ENCODE measurements around the gene NRBF2.
"Not testable (repeated sequence)": the region's sequence is repeated elsewhere in the genome, so short reads cannot be mapped to it uniquely, and the experiment has no call there.

The NRBF2 gene

DNA sequence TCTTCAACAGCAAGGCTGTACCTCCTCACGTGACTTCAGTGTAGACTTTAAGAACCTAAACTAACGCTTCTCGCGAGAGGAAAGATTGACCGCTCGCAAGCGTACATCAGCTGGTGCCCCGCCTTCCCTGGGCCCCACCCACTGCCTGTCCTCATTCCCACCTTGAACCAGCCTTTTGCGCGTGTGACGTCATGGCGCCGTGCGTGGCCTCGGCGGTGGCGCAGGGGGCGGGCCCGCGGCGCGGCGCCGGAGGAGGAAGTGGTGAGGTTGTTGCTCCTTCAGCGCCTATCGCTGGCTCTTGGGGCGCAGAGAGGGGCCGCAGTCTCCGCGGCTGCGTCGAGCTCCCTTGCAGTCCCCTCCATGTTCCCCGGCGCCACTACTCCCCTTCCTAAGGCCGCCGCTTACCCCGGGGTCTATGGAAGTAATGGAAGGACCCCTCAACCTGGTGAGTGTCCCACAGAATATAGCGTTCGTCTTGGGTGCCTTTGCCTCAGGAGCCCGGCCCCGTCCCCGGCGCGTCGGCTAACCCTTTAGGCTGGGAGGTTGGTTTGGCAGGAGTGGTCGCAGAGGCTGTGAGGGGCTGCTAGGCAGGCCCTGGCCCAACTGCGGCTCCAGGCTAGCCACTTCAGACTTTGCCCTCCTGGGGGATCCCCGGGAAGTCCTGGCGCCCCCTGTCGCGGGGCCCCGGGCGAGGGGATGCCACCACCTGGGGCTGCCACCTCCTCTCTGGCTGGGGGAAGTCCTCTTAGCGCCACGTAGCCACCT, at the start of gene NRBF2:
TSS of gene NRBF2 (plus strand) at position 273 of the 765 bp plus-strand sequence. CDS start at position 416, 143 bp downstream.
- DNase-seq: peak; percentile 98

DNA sequence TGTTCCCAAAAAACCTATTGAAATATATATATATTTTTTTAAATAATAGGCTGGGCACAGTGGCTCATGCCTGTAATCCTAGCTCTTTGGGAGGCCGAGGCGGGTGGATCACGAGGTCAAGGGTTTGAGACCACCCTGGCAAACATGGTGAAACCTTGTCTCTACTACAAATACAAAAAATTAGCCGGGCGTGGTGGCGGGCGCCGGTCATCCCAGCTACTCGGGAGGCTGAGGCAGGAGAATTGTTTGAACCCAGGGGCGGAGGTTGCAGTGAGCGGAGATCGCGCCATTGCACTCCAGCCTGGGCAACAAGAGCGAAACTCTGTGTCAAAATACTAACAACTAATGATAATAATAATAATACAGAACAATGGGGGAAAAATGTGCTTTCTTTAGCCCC, 49.7 kb upstream of the NRBF2 start:
- DNase-seq: not testable (repeated sequence)

- DNase-seq: peak; percentile 57 to 59
Measured at GRCh38 chr10:63083904-63084689, 49.0 kb upstream of the NRBF2 start.

- no peak for DNase-seq
Measured at GRCh38 chr10:63084690-63085382, 48.3 kb upstream of the NRBF2 start.

- no peak for DNase-seq
Measured at GRCh38 chr10:63093227-63093626, 39.9 kb upstream of the NRBF2 start.

DNA sequence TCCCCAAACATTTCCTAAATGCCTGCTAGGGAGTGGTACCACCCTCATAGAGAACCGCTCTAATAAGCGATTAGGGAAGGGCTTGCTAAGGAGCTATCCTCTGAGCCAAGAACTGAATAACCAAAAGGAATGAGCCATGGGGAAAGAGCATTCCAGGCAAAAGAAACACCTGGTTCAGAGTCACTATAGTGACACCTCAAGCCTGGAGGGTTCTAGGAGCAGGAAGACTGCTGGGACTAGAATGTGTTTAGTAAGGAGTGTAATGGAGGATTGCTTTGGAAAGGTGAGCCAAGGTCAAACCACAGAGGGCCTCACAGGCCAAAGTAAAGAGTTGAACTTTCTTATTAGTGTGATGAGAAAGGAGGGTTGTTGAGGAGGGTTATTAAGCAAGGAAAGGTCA, 38.7 kb upstream of the NRBF2 start:
- no peak for DNase-seq

DNA sequence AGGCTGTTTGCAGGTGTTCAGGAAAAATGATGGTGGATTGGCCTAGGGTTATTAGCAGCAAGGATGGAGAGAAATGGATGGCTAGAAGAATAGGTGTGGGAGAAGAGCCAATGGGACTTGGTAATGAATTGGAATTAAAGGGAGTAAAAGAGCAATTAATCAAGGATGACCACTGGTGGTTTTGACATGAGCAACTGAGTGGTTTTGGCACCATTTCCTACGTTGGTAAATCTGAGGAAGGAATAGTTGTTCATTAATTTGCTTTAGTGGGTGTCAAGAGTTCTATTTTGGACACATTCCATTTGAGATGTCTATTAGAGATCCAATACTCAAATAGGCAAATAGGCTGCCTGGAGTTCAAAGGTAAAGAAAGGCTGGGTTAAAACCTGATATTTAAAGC, 38.2 kb upstream of the NRBF2 start:
- DNase-seq: no peak

GRCh38 chr10:63099734-63100133, 33.4 kb upstream of the NRBF2 start:
- no peak for DNase-seq

DNA sequence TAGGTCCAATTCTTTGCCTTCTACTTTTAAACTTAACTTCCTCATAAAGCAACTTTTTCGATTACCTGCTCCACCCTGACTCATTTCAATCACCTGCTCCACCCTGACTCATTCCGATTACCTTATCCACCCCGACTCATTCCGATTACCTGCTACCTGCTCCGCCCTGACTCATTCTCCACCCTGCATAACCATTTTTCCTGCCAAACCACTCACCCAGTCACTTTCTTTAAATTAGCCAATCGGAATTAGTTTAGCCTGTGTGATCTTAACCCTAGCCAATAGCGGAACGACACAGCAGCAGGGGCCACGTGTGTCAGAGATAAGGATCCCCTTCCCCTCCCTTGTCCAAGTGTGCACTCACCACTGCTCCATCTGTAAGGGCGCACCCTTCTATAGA, 32.0 kb upstream of the NRBF2 start:
- DNase-seq: not testable (repeated sequence)

DNA sequence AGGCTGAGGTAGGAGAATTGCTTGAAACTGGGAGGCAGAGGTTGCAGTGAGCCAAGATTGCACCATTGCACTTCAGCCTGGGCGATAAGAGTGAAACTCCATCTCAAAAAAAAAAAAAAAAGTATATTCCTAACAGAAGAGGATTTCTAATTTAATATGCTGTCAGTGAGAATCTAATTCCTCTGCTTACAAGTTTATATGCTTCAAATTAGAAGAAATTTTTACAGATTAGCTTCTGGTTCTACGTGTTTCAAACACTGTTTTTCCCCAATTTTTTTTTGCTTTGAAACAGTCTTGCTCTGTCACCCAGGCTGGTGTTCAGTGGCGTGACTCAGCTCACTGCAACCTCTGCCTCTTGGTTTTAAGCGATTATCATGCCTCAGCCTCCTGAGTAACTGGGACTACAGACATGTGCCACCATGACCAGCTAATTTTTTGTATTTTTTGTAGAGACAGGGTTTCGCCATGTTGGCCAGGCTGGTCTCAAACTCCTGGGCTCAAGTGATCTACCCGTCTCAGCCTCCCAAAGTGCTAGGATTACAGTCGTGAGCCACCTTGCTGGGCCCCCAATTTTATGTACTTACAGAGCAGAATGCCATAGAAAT, 30.7 kb upstream of the NRBF2 start:
- DNase-seq: not testable (repeated sequence)

- not testable (repeated sequence) for DNase-seq
Measured at GRCh38 chr10:63103178-63103577, 29.9 kb upstream of the NRBF2 start.

DNA sequence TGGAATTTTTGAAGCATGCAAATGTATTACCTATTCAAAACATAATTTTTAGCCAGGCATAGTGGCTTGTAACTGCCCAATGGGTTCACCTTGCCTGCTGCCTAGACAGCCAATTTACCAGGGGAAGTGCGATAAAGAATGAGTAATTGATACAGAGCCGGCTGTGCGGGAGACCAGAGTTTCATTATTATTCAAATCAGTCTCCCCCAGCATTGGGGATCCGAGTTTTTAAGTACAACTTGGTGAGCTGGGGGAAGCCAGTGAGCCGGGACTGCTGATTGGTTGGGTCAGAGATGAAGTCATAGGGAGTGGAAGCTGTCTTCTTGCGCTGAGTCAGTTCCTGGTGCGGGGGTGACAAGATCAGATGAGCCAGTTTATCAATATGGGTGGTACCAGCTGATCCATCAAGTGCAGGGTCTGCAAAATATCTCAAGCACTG, 29.1 kb upstream of the NRBF2 start:
- DNase-seq: no peak

DNA sequence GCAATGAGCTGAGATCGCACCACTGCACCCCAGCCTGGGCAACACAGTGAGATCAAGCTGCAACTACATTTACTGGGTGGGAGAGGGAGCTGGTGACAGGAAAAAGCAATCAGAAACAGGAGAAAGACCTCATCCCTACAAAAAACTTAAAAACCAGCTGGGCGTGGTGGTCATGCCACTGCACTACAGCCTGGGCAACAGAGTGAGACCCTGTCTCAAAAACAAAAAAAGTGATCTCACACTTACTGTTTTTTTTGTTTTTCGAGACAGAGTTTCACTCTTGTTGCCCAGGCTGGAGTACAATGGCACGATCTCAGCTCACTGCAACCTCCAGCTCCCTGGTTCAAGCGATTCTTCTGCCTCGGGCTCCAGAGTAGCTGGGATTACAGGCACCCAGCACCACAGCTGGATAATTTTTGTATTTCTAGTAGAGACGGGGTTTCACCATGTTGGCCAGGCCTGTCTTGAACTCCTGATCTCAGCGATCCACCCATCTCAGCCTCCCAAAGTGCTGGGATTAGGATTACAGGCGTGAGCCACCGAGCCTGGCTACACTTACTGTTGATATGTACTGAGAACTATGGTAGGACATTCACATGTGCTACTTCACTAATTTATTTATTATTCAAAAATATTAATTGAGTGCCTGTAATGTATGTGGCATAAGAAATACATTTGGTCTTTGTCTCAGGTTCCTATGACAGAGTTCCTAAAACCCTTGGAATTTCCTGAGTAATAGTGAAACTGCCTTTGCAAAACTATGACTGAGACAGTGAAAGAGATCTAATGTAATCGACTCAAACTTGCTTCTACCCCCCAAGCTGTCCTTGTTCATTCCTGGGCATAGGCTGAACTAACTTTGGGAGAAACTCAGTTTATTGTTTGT, 27.7 kb upstream of the NRBF2 start:
- DNase-seq: no peak

GRCh38 chr10:63106111-63106755, 26.9 kb upstream of the NRBF2 start:
- DNase-seq: no peak

DNA sequence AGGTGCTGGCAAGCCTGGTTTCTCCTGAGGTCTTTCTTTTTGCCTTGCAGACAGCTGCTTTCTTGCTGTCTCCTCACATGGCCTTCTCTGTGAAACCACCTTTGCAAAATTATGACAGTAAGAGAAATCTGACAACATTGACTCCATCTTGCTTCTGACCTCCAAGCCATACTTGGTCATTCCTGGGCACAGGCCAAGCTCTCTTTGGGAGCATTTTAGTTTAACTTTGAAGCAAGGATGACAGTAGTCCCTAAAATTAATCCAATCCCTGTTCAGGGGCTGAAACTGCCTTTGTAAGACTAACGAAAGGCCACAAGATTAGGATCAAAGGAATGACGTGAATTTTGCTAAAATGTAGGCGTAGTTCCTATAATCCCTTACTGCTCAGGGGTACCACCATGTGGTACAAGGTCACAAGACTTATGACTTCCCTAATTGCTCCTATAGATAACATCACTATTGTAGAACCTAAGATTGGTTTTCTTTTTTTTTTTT, 25.1 kb upstream of the NRBF2 start:
- no peak for DNase-seq

DNA sequence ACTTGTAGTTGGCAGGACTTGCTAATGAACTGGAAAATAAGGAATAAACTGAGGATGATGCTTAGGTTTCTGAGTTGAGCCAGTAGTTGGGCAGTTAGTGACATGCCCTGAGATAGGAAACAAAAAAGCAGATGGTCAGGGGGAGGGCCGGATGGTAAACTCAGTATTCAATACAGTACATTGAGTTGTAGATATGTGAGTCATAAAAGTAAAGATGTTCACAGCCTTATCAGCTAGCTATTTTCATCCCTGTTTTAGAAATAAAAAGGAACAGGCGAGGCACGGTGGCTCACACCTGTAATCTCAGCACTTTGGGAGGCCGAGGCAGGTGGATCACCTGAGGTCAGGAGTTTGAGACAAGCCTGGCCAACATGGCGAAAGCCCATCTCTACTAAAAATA, 22.2 kb upstream of the NRBF2 start:
- no peak for DNase-seq

DNA sequence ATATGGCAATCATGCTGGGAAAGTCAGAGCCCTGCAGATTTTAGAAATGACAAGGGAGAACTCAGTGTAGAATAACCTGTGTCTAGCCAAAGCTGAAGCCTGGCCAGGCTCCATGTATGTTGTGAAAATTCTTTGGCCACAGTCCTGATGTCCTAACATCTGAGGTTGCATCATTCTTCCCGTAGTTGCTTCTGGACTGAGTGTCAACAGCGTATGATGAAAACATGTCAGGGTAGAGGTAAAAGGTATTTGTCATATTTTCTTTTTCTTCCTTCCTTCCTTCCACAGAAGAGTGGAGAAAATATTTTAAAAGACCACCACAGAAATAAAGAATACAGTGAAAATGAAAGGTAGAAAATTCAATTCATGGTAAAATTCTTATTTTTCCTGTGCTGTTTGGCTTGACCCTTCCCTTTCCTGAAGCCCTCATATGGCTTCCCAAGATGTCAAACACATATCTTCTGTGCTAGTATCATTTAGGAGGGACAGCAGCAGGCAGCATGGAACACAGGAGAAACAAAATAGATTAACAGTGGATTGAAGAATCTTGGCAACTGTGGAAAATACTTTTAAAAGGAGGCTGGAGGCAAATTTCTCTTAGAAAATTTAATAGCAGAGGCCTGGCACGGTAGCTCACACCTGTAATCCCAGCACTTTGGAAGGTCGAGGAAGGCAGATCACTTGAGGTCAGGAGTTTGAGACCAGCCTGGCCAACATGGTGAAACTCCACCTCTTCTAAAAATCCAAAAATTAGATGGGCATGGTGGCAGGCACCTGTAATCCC, 18.9 kb upstream of the NRBF2 start:
- DNase-seq: no peak

GRCh38 chr10:63115732-63116383, 17.3 kb upstream of the NRBF2 start:
- DNase-seq: no peak

- DNase-seq: no peak
Measured at GRCh38 chr10:63116452-63117072, 16.6 kb upstream of the NRBF2 start.

Data from CD4-positive, alpha-beta T cell treated with Interleukin-4 for 1 hour (primary cell).